HG03575 (cell line): ENCODE data around the gene D2HGDH.
"Not testable (repeated sequence)": the region's sequence is repeated elsewhere in the genome, so short reads cannot be mapped to it uniquely, and the experiment has no call there.

Source experiments
- ATAC-seq: cut with Tn5 transposase; IDR thresholded peaks from one replicate; pipeline ENCODE4 v1.9.1; 2021; ENCODE audit not compliant: unreplicated experiment, insufficient number of reproducible peaks, low FRiP score; ENCODE audit errors: extremely low read depth

The D2HGDH gene

GRCh38 chr2:241800198-241800903 lies 65.9 kb downstream of the D2HGDH start:
- not testable (repeated sequence) for ATAC-seq

GRCh38 chr2:241801611-241802420 lies 67.4 kb downstream of the D2HGDH start:
- ATAC-seq: no peak

GRCh38 chr2:241802421-241803318 lies 68.2 kb downstream of the D2HGDH start:
- no peak for ATAC-seq

GRCh38 chr2:241803387-241804325 lies 69.2 kb downstream of the D2HGDH start:
- no peak for ATAC-seq

- ATAC-seq: no peak
Observed at GRCh38 chr2:241804326-241805229, 70.1 kb downstream of the D2HGDH start.

GRCh38 chr2:241806217-241806616 lies 71.8 kb downstream of the D2HGDH start:
- not testable (repeated sequence) for ATAC-seq

- no peak for ATAC-seq
Observed at GRCh38 chr2:241808051-241808720, 73.8 kb downstream of the D2HGDH start.

GRCh38 chr2:241808721-241809382 lies 74.4 kb downstream of the D2HGDH start, which contains the start of gene NEU4:
NEU4 (plus strand) TSS chr2:241809193; CDS start chr2:241814485, 5,292 bp downstream.
- ATAC-seq: no peak

GRCh38 chr2:241809383-241810306 lies 75.2 kb downstream of the D2HGDH start:
- ATAC-seq: no peak

- no peak for ATAC-seq
Observed at GRCh38 chr2:241810307-241811200, 76.1 kb downstream of the D2HGDH start.

- no peak for ATAC-seq
Observed at GRCh38 chr2:241811201-241811951, 76.9 kb downstream of the D2HGDH start.

- no peak for ATAC-seq
Observed at GRCh38 chr2:241811952-241812729, 77.7 kb downstream of the D2HGDH start.
